Measurements from ENCODE around the gene ORMDL3. TPM values are rescaled to one million over a fixed set of nuclear protein-coding genes. Genes with fewer than 3 reads are reported as not detected.

The ORMDL3 gene
- total RNA-seq: 66.1 and 74.3 TPM in 2 replicates

- H3K4me1 Mint-ChIP-seq (ENCODE audit: low read depth): peaks cover 41% of the 10 kb centered on the region
- H3K36me3 Mint-ChIP-seq (ENCODE audit: low read depth): peaks cover 28% of the 10 kb centered on the region
- no peaks in the 10 kb centered on the region for H3K9me3 Mint-ChIP-seq
- H3K27ac Mint-ChIP-seq: peak within 1 kb of the TSS; percentile 89
- DNase-seq (ENCODE audit: low spot score): peak; percentile 89
- H3K27me3 Mint-ChIP-seq (ENCODE audit: low read depth): no peaks in the 10 kb centered on the region
- peak within 1 kb of the TSS; percentile 86 for H3K4me3 Mint-ChIP-seq (ENCODE audit: low read depth)
- intact Hi-C loops (cut with micrococcal nuclease): loop anchor here (5.0 kb wide), 4 partner anchors 55 to 175 kb away; partner anchors contain the start of genes PSMD3 and ZPBP2
Measured at GRCh38 chr17:39927101-39927928, at the start of gene ORMDL3, which contains the start of gene LRRC3C. Gene ORMDL3, minus strand, starts transcription at chr17:39927601. Its CDS starts 3,398 bp downstream, at chr17:39924203. Gene LRRC3C, plus strand, starts transcription at chr17:39927732. Its CDS starts 13,792 bp downstream, at chr17:39941524.

- no peak overlapping the region for H3K27ac Mint-ChIP-seq
- H3K4me3 Mint-ChIP-seq (ENCODE audit: low read depth): no peak overlapping the region
- no peak for DNase-seq (ENCODE audit: low spot score)
- H3K4me1 Mint-ChIP-seq (ENCODE audit: low read depth): peaks cover 13% of the 10 kb centered on the region
- intact Hi-C loops (cut with micrococcal nuclease): no loop called here
- H3K27me3 Mint-ChIP-seq (ENCODE audit: low read depth): peaks cover 30% of the 10 kb centered on the region
- H3K9me3 Mint-ChIP-seq: no peaks in the 10 kb centered on the region
- H3K36me3 Mint-ChIP-seq (ENCODE audit: low read depth): no peaks in the 10 kb centered on the region
Measured at GRCh38 chr17:39975801-39976200, 48.4 kb upstream of the ORMDL3 start.

GRCh38 chr17:39974433-39974832, 47.0 kb upstream of the ORMDL3 start:
- Mint-ChIP-seq H3K4me1 (ENCODE audit: low read depth) (peaks cover 4% of the 10 kb centered on the region), H3K27me3 (ENCODE audit: low read depth) (peaks cover 35% of the 10 kb centered on the region), H3K27ac (no peak overlapping the region), H3K4me3 (ENCODE audit: low read depth) (no peak overlapping the region), H3K9me3 (no peaks in the 10 kb centered on the region), H3K36me3 (ENCODE audit: low read depth) (no peaks in the 10 kb centered on the region)
- intact Hi-C loops (cut with micrococcal nuclease): no loop called here
- no peak for DNase-seq (ENCODE audit: low spot score)

GRCh38 chr17:39973496-39973895, 46.1 kb upstream of the ORMDL3 start:
- H3K36me3 Mint-ChIP-seq (ENCODE audit: low read depth): no peaks in the 10 kb centered on the region
- peaks cover 33% of the 10 kb centered on the region for H3K27me3 Mint-ChIP-seq (ENCODE audit: low read depth)
- no peaks in the 10 kb centered on the region for H3K9me3 Mint-ChIP-seq

GRCh38 chr17:39972271-39972670, 44.9 kb upstream of the ORMDL3 start:
- Mint-ChIP-seq H3K27me3 (ENCODE audit: low read depth) (peaks cover 33% of the 10 kb centered on the region), H3K36me3 (ENCODE audit: low read depth) (no peaks in the 10 kb centered on the region), H3K4me3 (ENCODE audit: low read depth) (no peak overlapping the region), H3K9me3 (no peaks in the 10 kb centered on the region), H3K4me1 (ENCODE audit: low read depth) (no peaks in the 10 kb centered on the region), H3K27ac (no peak overlapping the region)
- intact Hi-C loops (cut with micrococcal nuclease): no loop called here
- no peak for DNase-seq (ENCODE audit: low spot score)

More at GRCh38 chr17:39973496-39973895, 46.1 kb upstream of the ORMDL3 start:
- no peak for DNase-seq (ENCODE audit: low spot score)
- intact Hi-C loops (cut with micrococcal nuclease): no loop called here
- no peak overlapping the region for H3K27ac Mint-ChIP-seq
- H3K4me3 Mint-ChIP-seq (ENCODE audit: low read depth): no peak overlapping the region
- no peaks in the 10 kb centered on the region for H3K4me1 Mint-ChIP-seq (ENCODE audit: low read depth)

GRCh38 chr17:39971076-39971603, 43.7 kb upstream of the ORMDL3 start:
- Mint-ChIP-seq H3K27me3 (ENCODE audit: low read depth) (peaks cover 33% of the 10 kb centered on the region), H3K4me1 (ENCODE audit: low read depth) (no peaks in the 10 kb centered on the region), H3K36me3 (ENCODE audit: low read depth) (no peaks in the 10 kb centered on the region), H3K27ac (no peak overlapping the region), H3K4me3 (ENCODE audit: low read depth) (no peak overlapping the region), H3K9me3 (no peaks in the 10 kb centered on the region)
- no peak for DNase-seq (ENCODE audit: low spot score)
- intact Hi-C loops (cut with micrococcal nuclease): no loop called here

- H3K27ac Mint-ChIP-seq: no peak overlapping the region
- no peaks in the 10 kb centered on the region for H3K4me1 Mint-ChIP-seq (ENCODE audit: low read depth)
- DNase-seq (ENCODE audit: low spot score): no peak
- H3K27me3 Mint-ChIP-seq (ENCODE audit: low read depth): peaks cover 31% of the 10 kb centered on the region
- intact Hi-C loops (cut with micrococcal nuclease): no loop called here
- no peaks in the 10 kb centered on the region for H3K36me3 Mint-ChIP-seq (ENCODE audit: low read depth)
- no peak overlapping the region for H3K4me3 Mint-ChIP-seq (ENCODE audit: low read depth)
- no peaks in the 10 kb centered on the region for H3K9me3 Mint-ChIP-seq
Measured at GRCh38 chr17:39970157-39970692, 42.8 kb upstream of the ORMDL3 start.

- Mint-ChIP-seq H3K27me3 (ENCODE audit: low read depth) (peaks cover 31% of the 10 kb centered on the region), H3K9me3 (no peaks in the 10 kb centered on the region), H3K27ac (no peak overlapping the region), H3K4me3 (ENCODE audit: low read depth) (no peak overlapping the region), H3K4me1 (ENCODE audit: low read depth) (no peaks in the 10 kb centered on the region), H3K36me3 (ENCODE audit: low read depth) (no peaks in the 10 kb centered on the region)
- no peak for DNase-seq (ENCODE audit: low spot score)
- intact Hi-C loops (cut with micrococcal nuclease): no loop called here
Measured at GRCh38 chr17:39969375-39969774, 42.0 kb upstream of the ORMDL3 start.

GRCh38 chr17:39968761-39969160, 41.4 kb upstream of the ORMDL3 start:
- H3K36me3 Mint-ChIP-seq (ENCODE audit: low read depth): no peaks in the 10 kb centered on the region
- H3K27ac Mint-ChIP-seq: no peak overlapping the region
- peaks cover 28% of the 10 kb centered on the region for H3K27me3 Mint-ChIP-seq (ENCODE audit: low read depth)
- H3K4me1 Mint-ChIP-seq (ENCODE audit: low read depth): peaks cover 3% of the 10 kb centered on the region
- no peaks in the 10 kb centered on the region for H3K9me3 Mint-ChIP-seq
- intact Hi-C loops (cut with micrococcal nuclease): no loop called here
- DNase-seq (ENCODE audit: low spot score): no peak
- no peak overlapping the region for H3K4me3 Mint-ChIP-seq (ENCODE audit: low read depth)

- H3K27me3 Mint-ChIP-seq (ENCODE audit: low read depth): peaks cover 21% of the 10 kb centered on the region
- H3K4me3 Mint-ChIP-seq (ENCODE audit: low read depth): no peak overlapping the region
- intact Hi-C loops (cut with micrococcal nuclease): no loop called here
- DNase-seq (ENCODE audit: low spot score): no peak
- no peaks in the 10 kb centered on the region for H3K9me3 Mint-ChIP-seq
- no peak overlapping the region for H3K27ac Mint-ChIP-seq
- no peaks in the 10 kb centered on the region for H3K36me3 Mint-ChIP-seq (ENCODE audit: low read depth)
- H3K4me1 Mint-ChIP-seq (ENCODE audit: low read depth): peaks cover 12% of the 10 kb centered on the region
Measured at GRCh38 chr17:39966771-39967170, 39.4 kb upstream of the ORMDL3 start.

GRCh38 chr17:39965017-39965699, 37.8 kb upstream of the ORMDL3 start:
- no peak for DNase-seq (ENCODE audit: low spot score)

GRCh38 chr17:39963829-39964228, 36.4 kb upstream of the ORMDL3 start:
- DNase-seq (ENCODE audit: low spot score): no peak
- H3K27ac Mint-ChIP-seq: no peak overlapping the region
- intact Hi-C loops (cut with micrococcal nuclease): no loop called here
- no peaks in the 10 kb centered on the region for H3K36me3 Mint-ChIP-seq (ENCODE audit: low read depth)
- H3K4me3 Mint-ChIP-seq (ENCODE audit: low read depth): no peak overlapping the region
- H3K4me1 Mint-ChIP-seq (ENCODE audit: low read depth): peaks cover 16% of the 10 kb centered on the region
- H3K9me3 Mint-ChIP-seq: no peaks in the 10 kb centered on the region
- H3K27me3 Mint-ChIP-seq (ENCODE audit: low read depth): peaks cover 3% of the 10 kb centered on the region

More at GRCh38 chr17:39965017-39965699, 37.8 kb upstream of the ORMDL3 start:
- Mint-ChIP-seq H3K27ac (no peak overlapping the region), H3K9me3 (no peaks in the 10 kb centered on the region), H3K27me3 (ENCODE audit: low read depth) (peaks cover 9% of the 10 kb centered on the region), H3K4me3 (ENCODE audit: low read depth) (no peak overlapping the region), H3K4me1 (ENCODE audit: low read depth) (peaks cover 12% of the 10 kb centered on the region), H3K36me3 (ENCODE audit: low read depth) (no peaks in the 10 kb centered on the region)
- intact Hi-C loops (cut with micrococcal nuclease): no loop called here
